Measurements from ENCODE around the gene MRPL44. TPM values are rescaled to one million over a fixed set of nuclear protein-coding genes. Genes with fewer than 3 reads are reported as not detected.

Gene MRPL44
- total and polyA plus RNA-seq, 2 of the 13 experiments (the other 11 are each of a cell fraction or from before 2014, with no cell fraction given) = 38.4 to 78.0 TPM

- 0 out of 2 replicates have a peak, but pooled peaks have one; percentile 65 for TF ChIP-seq SNAPC2 (CRISPR knock-in tag; IDR thresholded peaks at IDR 0.05)
- peak; percentile 60; the same call in 1 of the 3 replicates for TF ChIP-seq MXI1 (IDR thresholded peaks at IDR 0.05; ENCODE audit: borderline replicate concordance, low read depth, low read length)
- peak; percentile 93 for TF ChIP-seq AKAP8 (CRISPR knock-in tag; IDR thresholded peaks at IDR 0.05)
- no peak for TF ChIP-seq TBX3 (IDR thresholded peaks at IDR 0.05; ENCODE audit: borderline replicate concordance)
- peak; percentile 97; the same call in 1 of the 2 replicates for TF ChIP-seq ZNF350 (CRISPR knock-in tag; IDR thresholded peaks at IDR 0.05; ENCODE audit: borderline replicate concordance, low read depth)
- TF ChIP-seq, protein P1, sequence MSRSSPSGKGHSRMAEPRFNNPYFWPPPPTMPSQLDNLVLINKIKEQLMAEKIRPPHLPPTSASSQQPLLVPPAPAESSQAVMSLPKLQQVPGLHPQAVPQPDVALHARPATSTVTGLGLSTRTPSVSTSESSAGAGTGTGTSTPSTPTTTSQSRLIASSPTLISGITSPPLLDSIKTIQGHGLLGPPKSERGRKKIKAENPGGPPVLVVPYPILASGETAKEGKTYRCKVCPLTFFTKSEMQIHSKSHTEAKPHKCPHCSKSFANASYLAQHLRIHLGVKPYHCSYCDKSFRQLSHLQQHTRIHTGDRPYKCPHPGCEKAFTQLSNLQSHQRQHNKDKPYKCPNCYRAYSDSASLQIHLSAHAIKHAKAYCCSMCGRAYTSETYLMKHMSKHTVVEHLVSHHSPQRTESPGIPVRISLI (CRISPR knock-in tag; IDR thresholded peaks at IDR 0.05; ENCODE audit: borderline replicate concordance) = peak; percentile 90; the same call in 1 of the 2 replicates
- TF ChIP-seq KDM3A (CRISPR knock-in tag; IDR thresholded peaks at IDR 0.05; ENCODE audit: low read depth) = 0 out of 2 replicates have a peak, but pooled peaks have one; percentile 27
- TF ChIP-seq NFKB2 (CRISPR knock-in tag; IDR thresholded peaks at IDR 0.05; ENCODE audit: borderline replicate concordance) = peak; percentile 79; the same call in 1 of the 2 replicates
- TF ChIP-seq EP300 (IDR thresholded peaks at IDR 0.05; ENCODE audit: low read depth in 2 of 2, low read length in 2 of 2) = no peak; a peak in 1 of 4 replicates
- TF ChIP-seq EP300 (CRISPR knock-in tag; IDR thresholded peaks at IDR 0.05; ENCODE audit: borderline replicate concordance) = peak; percentile 68
- 0 out of 2 replicates have a peak, but pooled peaks have one; percentile 27 for TF ChIP-seq CENPT (CRISPR knock-in tag; IDR thresholded peaks at IDR 0.05; ENCODE audit: low read depth)
- peak; percentile 39; the same call in 1 of the 2 replicates for TF ChIP-seq ZNF44 (CRISPR knock-in tag; IDR thresholded peaks at IDR 0.05)
- TF ChIP-seq PRDM10 (CRISPR knock-in tag; IDR thresholded peaks at IDR 0.05; ENCODE audit: low read depth) = peak; percentile 72; the same call in 1 of the 2 replicates
- peak; percentile 63; the same call in 1 of the 2 replicates for TF ChIP-seq HHEX (CRISPR knock-in tag; IDR thresholded peaks at IDR 0.05)
- TF ChIP-seq MEIS1 (CRISPR knock-in tag; IDR thresholded peaks at IDR 0.05; ENCODE audit: borderline replicate concordance) = peak; percentile 87
- peak; percentile 95 for TF ChIP-seq ZFX (CRISPR knock-in tag; IDR thresholded peaks at IDR 0.05; ENCODE audit: low read depth)
These were observed 26.9 kb upstream of the MRPL44 start (continued) for GRCh38 chr2:223930103-223930976.

All from HepG2 (cell line).